ENCODE measurements around the gene FBXO39. TPM values are rescaled to one million over a fixed set of nuclear protein-coding genes. Genes with fewer than 3 reads are reported as not detected.

FBXO39 gene
- total RNA-seq, 2 donors from 2014 or later = 0.18 to 0.29 TPM

DNA sequence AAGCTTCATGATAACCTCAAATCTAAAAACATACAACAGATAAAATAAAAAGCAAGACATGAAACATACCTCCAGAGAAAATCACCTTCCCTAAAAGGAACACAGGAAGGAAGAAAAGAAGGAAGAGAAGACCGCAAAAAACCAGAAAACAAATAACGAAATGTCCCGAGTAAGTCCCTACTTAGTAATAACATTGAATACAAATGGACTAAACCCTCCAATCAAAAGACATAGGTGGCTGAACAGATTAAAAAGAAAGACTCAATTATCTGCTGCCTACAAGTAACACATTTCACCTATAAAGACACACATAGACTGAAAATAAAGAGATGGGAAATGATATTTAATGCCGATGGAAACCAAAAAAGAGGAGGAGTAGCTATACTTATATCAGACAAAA, 6.2 kb downstream of the FBXO39 start:
- no peaks in the 10 kb centered on the region for H3K9me3 Mint-ChIP-seq
- no peak overlapping the region for H3K27ac ChIP-seq (ENCODE audit: low read depth, low read length)
- DNase-seq = no peak
- WGBS, 2 experiments (ENCODE audit: insufficient coverage in 1 of 2, insufficient read length in 1 of 2) = 100% methylated on average over 2 of the region's 4 CpGs; no CpG with 5 or more reads in 1 of the 2 experiments
- H3K27ac Mint-ChIP-seq = no peak overlapping the region
- no peaks in the 10 kb centered on the region for H3K4me1 ChIP-seq (ENCODE audit: control insufficient read depth, insufficient read depth, low read length)
- H3K4me3 Mint-ChIP-seq = no peak overlapping the region
- H3K36me3 Mint-ChIP-seq (ENCODE audit: low read depth) = no peaks in the 10 kb centered on the region
- H3K27me3 ChIP-seq (ENCODE audit: control insufficient read depth, insufficient read depth, low read length, poor library complexity, severe bottlenecking) = peaks cover 67% of the 10 kb centered on the region
- H3K27me3 Mint-ChIP-seq (ENCODE audit: insufficient read depth) = peaks cover 84% of the 10 kb centered on the region
- H3K4me3 ChIP-seq (ENCODE audit: low read length) = no peak overlapping the region
- no peaks in the 10 kb centered on the region for H3K9me3 ChIP-seq (ENCODE audit: control insufficient read depth, low read length)
- no peaks in the 10 kb centered on the region for H3K36me3 ChIP-seq (ENCODE audit: control insufficient read depth, insufficient read depth, low read length)
- no peaks in the 10 kb centered on the region for H3K4me1 Mint-ChIP-seq
- no peak overlapping the region for H3K9ac ChIP-seq (ENCODE audit: extremely low read depth, low read length, poor library complexity, severe bottlenecking)
- TF ChIP-seq, protein P1, sequence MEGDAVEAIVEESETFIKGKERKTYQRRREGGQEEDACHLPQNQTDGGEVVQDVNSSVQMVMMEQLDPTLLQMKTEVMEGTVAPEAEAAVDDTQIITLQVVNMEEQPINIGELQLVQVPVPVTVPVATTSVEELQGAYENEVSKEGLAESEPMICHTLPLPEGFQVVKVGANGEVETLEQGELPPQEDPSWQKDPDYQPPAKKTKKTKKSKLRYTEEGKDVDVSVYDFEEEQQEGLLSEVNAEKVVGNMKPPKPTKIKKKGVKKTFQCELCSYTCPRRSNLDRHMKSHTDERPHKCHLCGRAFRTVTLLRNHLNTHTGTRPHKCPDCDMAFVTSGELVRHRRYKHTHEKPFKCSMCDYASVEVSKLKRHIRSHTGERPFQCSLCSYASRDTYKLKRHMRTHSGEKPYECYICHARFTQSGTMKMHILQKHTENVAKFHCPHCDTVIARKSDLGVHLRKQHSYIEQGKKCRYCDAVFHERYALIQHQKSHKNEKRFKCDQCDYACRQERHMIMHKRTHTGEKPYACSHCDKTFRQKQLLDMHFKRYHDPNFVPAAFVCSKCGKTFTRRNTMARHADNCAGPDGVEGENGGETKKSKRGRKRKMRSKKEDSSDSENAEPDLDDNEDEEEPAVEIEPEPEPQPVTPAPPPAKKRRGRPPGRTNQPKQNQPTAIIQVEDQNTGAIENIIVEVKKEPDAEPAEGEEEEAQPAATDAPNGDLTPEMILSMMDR (conservative IDR thresholded peaks at IDR 0.05) = no peak

GRCh38 chr17:6786618-6787017, 10.6 kb downstream of the FBXO39 start:
- no peaks in the 10 kb centered on the region for H3K9me3 ChIP-seq (ENCODE audit: control insufficient read depth, low read length)
- Mint-ChIP-seq H3K27ac (no peak overlapping the region), H3K36me3 (ENCODE audit: low read depth) (no peaks in the 10 kb centered on the region), H3K9me3 (no peaks in the 10 kb centered on the region), H3K4me1 (no peaks in the 10 kb centered on the region), H3K4me3 (no peak overlapping the region), H3K27me3 (ENCODE audit: insufficient read depth) (peaks cover 81% of the 10 kb centered on the region)
- no peaks in the 10 kb centered on the region for H3K4me1 ChIP-seq (ENCODE audit: control insufficient read depth, insufficient read depth, low read length)
- no peak overlapping the region for H3K4me3 ChIP-seq (ENCODE audit: low read length)
- H3K27ac ChIP-seq (ENCODE audit: low read depth, low read length) = no peak overlapping the region
- peaks cover 61% of the 10 kb centered on the region for H3K27me3 ChIP-seq (ENCODE audit: control insufficient read depth, insufficient read depth, low read length, poor library complexity, severe bottlenecking)
- TF ChIP-seq, protein P1 (conservative IDR thresholded peaks at IDR 0.05) = no peak
- WGBS, 2 experiments (ENCODE audit: insufficient coverage in 1 of 2, insufficient read length in 1 of 2) = 86 to 89% methylated on average over 8 of the region's 8 CpGs
- no peak overlapping the region for H3K9ac ChIP-seq (ENCODE audit: extremely low read depth, low read length, poor library complexity, severe bottlenecking)
- DNase-seq = no peak
- H3K36me3 ChIP-seq (ENCODE audit: control insufficient read depth, insufficient read depth, low read length) = no peaks in the 10 kb centered on the region

GRCh38 chr17:6787081-6787693, 11.2 kb downstream of the FBXO39 start:
- peaks cover 66% of the 10 kb centered on the region for H3K27me3 ChIP-seq (ENCODE audit: control insufficient read depth, insufficient read depth, low read length, poor library complexity, severe bottlenecking)
- Mint-ChIP-seq H3K4me1 (no peaks in the 10 kb centered on the region), H3K9me3 (no peaks in the 10 kb centered on the region), H3K27me3 (ENCODE audit: insufficient read depth) (peaks cover 81% of the 10 kb centered on the region), H3K4me3 (no peak overlapping the region), H3K36me3 (ENCODE audit: low read depth) (no peaks in the 10 kb centered on the region), H3K27ac (no peak overlapping the region)
- no peaks in the 10 kb centered on the region for H3K4me1 ChIP-seq (ENCODE audit: control insufficient read depth, insufficient read depth, low read length)
- no peak for DNase-seq
- no peak overlapping the region for H3K9ac ChIP-seq (ENCODE audit: extremely low read depth, low read length, poor library complexity, severe bottlenecking)
- H3K9me3 ChIP-seq (ENCODE audit: control insufficient read depth, low read length) = no peaks in the 10 kb centered on the region
- H3K27ac ChIP-seq (ENCODE audit: low read depth, low read length) = no peak overlapping the region
- H3K36me3 ChIP-seq (ENCODE audit: control insufficient read depth, insufficient read depth, low read length) = no peaks in the 10 kb centered on the region
- no peak overlapping the region for H3K4me3 ChIP-seq (ENCODE audit: low read length)
- TF ChIP-seq, protein P1 (conservative IDR thresholded peaks at IDR 0.05) = no peak
- WGBS, 2 experiments (ENCODE audit: insufficient coverage in 1 of 2, insufficient read length in 1 of 2) = 72 to 73% methylated on average over 6 to 10 of the region's 10 CpGs

All from endodermal cell (in vitro differentiated cells).